H54 (cell line): Measurements from ENCODE around the gene ZCCHC24.

ENCODE experiments used
- DNase-seq: peaks from one replicate; pipeline ENCODE4 v3.0.0; 2011; ENCODE audit warnings: low spot score, mixed read lengths; ENCODE audit not compliant: insufficient read length
- FAIRE-seq: peaks from 3 replicates; lab custom pipeline; 2011; peaks lifted over from hg19 to GRCh38; lab: Jason Lieb, UNC
- POLR2A ChIP-seq: IDR thresholded peaks from 2 replicates; pipeline ENCODE4 v1.6.1; 2011; ENCODE audit warnings: low read depth, mild to moderate bottlenecking, low read length

Gene ZCCHC24

GRCh38 chr10:79422178-79422892 is 23.1 kb downstream of the ZCCHC24 start:
- FAIRE-seq: no peak
- no peak for TF ChIP-seq POLR2A
- no peak for DNase-seq

- no peak for TF ChIP-seq POLR2A
- DNase-seq: no peak
- FAIRE-seq: no peak
These were observed 24.3 kb downstream of the ZCCHC24 start for GRCh38 chr10:79420974-79421688.

GRCh38 chr10:79418886-79419595 is 26.4 kb downstream of the ZCCHC24 start:
- TF ChIP-seq POLR2A: no peak
- DNase-seq (no peak), FAIRE-seq (no peak)

GRCh38 chr10:79418274-79418673 is 27.1 kb downstream of the ZCCHC24 start:
- DNase-seq: no peak
- no peak for TF ChIP-seq POLR2A
- FAIRE-seq: no peak

GRCh38 chr10:79417731-79418130 is 27.7 kb downstream of the ZCCHC24 start:
- DNase-seq (no peak), FAIRE-seq (no peak)
- TF ChIP-seq POLR2A: no peak

- no peak for TF ChIP-seq POLR2A
- DNase-seq (no peak), FAIRE-seq (no peak)
These were observed 28.2 kb downstream of the ZCCHC24 start for GRCh38 chr10:79417266-79417665.

- DNase-seq (no peak), FAIRE-seq (no peak)
- TF ChIP-seq POLR2A: no peak
These were observed 28.7 kb downstream of the ZCCHC24 start for GRCh38 chr10:79416578-79417255.

GRCh38 chr10:79415736-79416577 is 29.5 kb downstream of the ZCCHC24 start:
- DNase-seq: no peak
- no peak for FAIRE-seq
- TF ChIP-seq POLR2A: no peak

GRCh38 chr10:79414714-79415113 is 30.7 kb downstream of the ZCCHC24 start:
- no peak for TF ChIP-seq POLR2A
- DNase-seq (no peak), FAIRE-seq (no peak)

- TF ChIP-seq POLR2A: no peak
- DNase-seq (peak; percentile 96), FAIRE-seq (no peak)
These were observed 32.2 kb downstream of the ZCCHC24 start for GRCh38 chr10:79413196-79413595.

- no peak for DNase-seq
- FAIRE-seq: no peak
- TF ChIP-seq POLR2A: no peak
These were observed 32.9 kb downstream of the ZCCHC24 start for GRCh38 chr10:79412516-79412915.

- DNase-seq (no peak), FAIRE-seq (no peak)
- no peak for TF ChIP-seq POLR2A
These were observed 33.6 kb downstream of the ZCCHC24 start for GRCh38 chr10:79411546-79412495.
